HepG2 (cell line): ENCODE measurements around the gene ZNF584. TPM values are rescaled to one million over a fixed set of nuclear protein-coding genes. Genes with fewer than 3 reads are reported as not detected.

Experiments
- ATAC-seq: fragments of 200-7000 bp; cut with Tn5 transposase; 3 replicates; pipeline ENCODE4 v1.9.1; 2020; ENCODE audit warnings: mild to moderate bottlenecking, moderate library complexity
- BruUV-seq: library from RNA; stranded (reverse); fragments of 400-500 nt; replicated peaks from 2 replicates; lab custom pipeline; 2021; lab: Mats Ljungman, UMichigan
- CTCF ChIA-PET: fragments of 300-600 bp; formaldehyde crosslinking; extraction: SDS; loops from one replicate; lab custom pipeline; 2021; ENCODE audit warnings: low total read pairs, inconsistent platforms, low intra/inter-chr PET ratio; lab: Yijun Ruan, JAX
- POLR2A ChIA-PET: fragments of 350-600 bp; sonication (Branson Sonifier 250); formaldehyde crosslinking; loops from one replicate; lab custom pipeline; 2020; ENCODE audit warnings: antibody characterized with exemption, inconsistent platforms; lab: Yijun Ruan, JAX
- DNase-seq: peaks from one replicate; pipeline ENCODE4 v3.0.0-alpha.2; 2015; ENCODE audit warnings: low spot score
- FAIRE-seq: peaks from 3 replicates; lab custom pipeline; 2011; peaks lifted over from hg19 to GRCh38; lab: Jason Lieb, UNC
- H2AFZ ChIP-seq: one replicate; pipeline ENCODE4 v1.6.1; 2011; ENCODE audit warnings: low read length, inconsistent platforms
- H3K27ac ChIP-seq: fragments of 300-600 bp; 3 replicates; pipeline ENCODE4 v1.8.0; 2011; ENCODE audit warnings: mixed run types, mild to moderate bottlenecking, mixed read lengths, low read length, inconsistent platforms; ENCODE audit not compliant: insufficient read depth; ENCODE audit errors: extremely low read length
- H3K27me3 ChIP-seq, 2 experiments: fragments of 200-600 bp in 1 of 2; 2 replicates in 1 of 2; 3 replicates in 1 of 2; pipeline versions ENCODE4 v1.6.0 to v1.8.0; 2011; ENCODE audit warnings: low read length in 2 of 2, mild to moderate bottlenecking in 2 of 2, moderate library complexity in 2 of 2, inconsistent platforms in 1 of 2; ENCODE audit not compliant: insufficient read depth in 2 of 2, control insufficient read depth in 1 of 2
- H3K36me3 ChIP-seq, 2 experiments: fragments of 200-600 bp in 1 of 2; replicated peaks in 1 of 2; 2 replicates in 1 of 2; 3 replicates in 1 of 2; pipeline versions ENCODE4 v1.5.1 to v1.8.0; 2011; ENCODE audit warnings: low read length in 2 of 2, inconsistent platforms in 1 of 2; ENCODE audit not compliant: insufficient read depth in 2 of 2, control insufficient read depth in 1 of 2
- H3K4me1 ChIP-seq: 2 replicates; pipeline ENCODE4 v1.5.1; 2012; ENCODE audit warnings: low read length, inconsistent platforms; ENCODE audit not compliant: insufficient read depth
- H3K4me2 ChIP-seq: 2 replicates; pipeline ENCODE4 v1.6.0; 2011; ENCODE audit warnings: low read depth, low read length, inconsistent platforms
- H3K4me3 ChIP-seq, 3 experiments: fragments of 200-600 bp in 1 of 3; sonication (generic), shearing (Covaris generic) in 1 of 3; replicated peaks in 1 of 3; 2 replicates each; pipeline ENCODE4 v1.5.1; 2011 to 2016; ENCODE audit warnings: low read length in 3 of 3, inconsistent platforms in 2 of 3, low read depth in 2 of 3, mild to moderate bottlenecking in 2 of 3, control low read depth in 1 of 3, mixed read lengths in 1 of 3; ENCODE audit not compliant: insufficient read depth in 1 of 3
- H3K79me2 ChIP-seq: one replicate; pipeline ENCODE4 v1.6.1; 2011; ENCODE audit warnings: low read length, inconsistent platforms; ENCODE audit not compliant: insufficient read depth
- H3K9ac ChIP-seq: 2 replicates; pipeline ENCODE4 v1.6.0; 2011; ENCODE audit warnings: mild to moderate bottlenecking, low read depth, low read length, inconsistent platforms; ENCODE audit not compliant: insufficient read depth
- H3K9me3 ChIP-seq: 2 replicates; pipeline ENCODE4 v1.5.1; 2012; ENCODE audit warnings: mild to moderate bottlenecking, low read length
- H4K20me1 ChIP-seq: 2 replicates; pipeline ENCODE4 v1.6.0; 2011; ENCODE audit warnings: inconsistent platforms, mild to moderate bottlenecking, low read length, moderate library complexity; ENCODE audit not compliant: insufficient read depth
- BATF2 ChIP-seq: sonication (generic); formaldehyde crosslinking; IDR thresholded peaks from 2 replicates; pipeline ENCODE4 v1.8.0; 2022; ENCODE audit warnings: mild to moderate bottlenecking, missing genetic modification reagents, moderate library complexity
- RBM22 ChIP-seq: fragments of 200-400 bp; formaldehyde crosslinking; optimal IDR thresholded peaks from 2 replicates; pipeline ENCODE3; 2017; ENCODE audit warnings: mild to moderate bottlenecking, low read length, moderate library complexity
- SMARCE1 ChIP-seq: fragments of 450-650 bp; IDR thresholded peaks from 2 replicates; pipeline ENCODE4 v1.6.1; 2017; ENCODE audit warnings: borderline replicate concordance
- SUZ12 ChIP-seq: fragments of 150-350 bp; IDR thresholded peaks from 2 replicates; pipeline ENCODE4 v1.6.1; 2014; ENCODE audit warnings: low read depth, low read length
- ZBTB1 ChIP-seq: sonication (generic); formaldehyde crosslinking; IDR thresholded peaks from 2 replicates; pipeline ENCODE4 v1.4.0; 2020; ENCODE audit warnings: missing genetic modification reagents, borderline replicate concordance
- ZNF629 ChIP-seq: sonication (generic); formaldehyde crosslinking; conservative IDR thresholded peaks from 2 replicates; pipeline ENCODE4 v1.5.0; 2020; ENCODE audit warnings: missing genetic modification reagents
- ZNF670 ChIP-seq: sonication (generic); formaldehyde crosslinking; IDR thresholded peaks from 2 replicates; pipeline ENCODE4 v1.8.0; 2022; ENCODE audit warnings: mild to moderate bottlenecking, missing genetic modification reagents, borderline replicate concordance
- WGBS: methylation state at CpG from one replicate; pipeline ENCODE4 v1.1.6; 2017; ENCODE audit warnings: low lambda C conversion rate; 5-methylcytosine and 5-hydroxymethylcytosine counted together
- in situ Hi-C: cut with HindIII; loops from 2 replicates; pipeline ENCODE4 v1.10.0; 2017; ENCODE audit warnings: low pct_unique_long_range_greater_than_20kb; ENCODE audit not compliant: extremely low pct_ligation_motif_present
- intact Hi-C: fragments of 100-400 bp; cut with micrococcal nuclease; formaldehyde crosslinking; loops from one replicate; pipeline ENCODE4 v1.10.0; 2022; ENCODE audit not compliant: unreplicated experiment
- polyA plus RNA-seq, 8 experiments: library from polyadenylated mRNA; depleted of rRNA in 3 of 8; stranded (reverse) in 7 of 8; unstranded in 1 of 8; fragments of >200 nt; fragmentation: Illumina TruSeq in 4 of 8; extraction: Trizol in 4 of 8; gene quantifications; 2 replicates each; pipeline versions ENCODE4 v1.2.1 to v1.2.3, GENCODE V29; 2011 to 2016; ENCODE audit warnings: low read depth in 4 of 8, missing spikeins in 1 of 8, mixed read lengths in 1 of 8; ENCODE audit not compliant: insufficient read depth in 1 of 8
- total RNA-seq, 5 experiments: library from RNA; depleted of rRNA; stranded (reverse); fragments of >200 nt; fragmentation: Illumina TruSeq; extraction: Trizol; gene quantifications; 2 replicates each; pipeline ENCODE4 v1.2.3, GENCODE V29; 2016; ENCODE audit warnings: low read depth in 1 of 5
- TF ChIP-seq, protein P1 (sequence below): sonication (generic); formaldehyde crosslinking; IDR thresholded peaks from 2 replicates; pipeline ENCODE4 v1.4.0; 2020; ENCODE audit warnings: mild to moderate bottlenecking, missing genetic modification reagents

ZNF584 gene
- total and polyA plus RNA-seq, 2 of the 13 experiments (the other 11 are each of a cell fraction or from before 2014, with no cell fraction given) = 2.4 to 7.0 TPM

- peaks cover 37% of the 10 kb centered on the region for H3K4me1 ChIP-seq
- intact Hi-C loops = no loop called here
- no peak overlapping the region for H2AFZ ChIP-seq
- H3K4me2 ChIP-seq = no peak overlapping the region
- peaks cover 10% of the 10 kb centered on the region for H4K20me1 ChIP-seq
- H3K36me3 ChIP-seq = peaks cover 0 to 4% of the 10 kb centered on the region in 2 experiments; a peak in 2 of 5 replicates
- H3K9ac ChIP-seq = no peak overlapping the region
- ChIA-PET POLR2A (no interaction called here), CTCF (no interaction called here)
- H3K79me2 ChIP-seq = peaks cover 18% of the 10 kb centered on the region
- 100% methylated on average over 2 of the region's 6 CpGs for WGBS
- no peak overlapping the region for H3K4me3 ChIP-seq
- DNase-seq = no peak
- no peak for ATAC-seq
- H3K27ac ChIP-seq = no peak overlapping the region
- TF ChIP-seq ZNF670 = no peak
- no peak for TF ChIP-seq SUZ12
- TF ChIP-seq BATF2 (CRISPR knock-in tag) = no peak
- no peak for TF ChIP-seq ZBTB1
- TF ChIP-seq, protein P1, sequence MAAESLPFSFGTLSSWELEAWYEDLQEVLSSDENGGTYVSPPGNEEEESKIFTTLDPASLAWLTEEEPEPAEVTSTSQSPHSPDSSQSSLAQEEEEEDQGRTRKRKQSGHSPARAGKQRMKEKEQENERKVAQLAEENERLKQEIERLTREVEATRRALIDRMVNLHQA (CRISPR knock-in tag) = no peak
- TF ChIP-seq RBM22 = peak; percentile 42
- TF ChIP-seq SMARCE1 = no peak
- TF ChIP-seq ZNF629 (CRISPR knock-in tag) = no peak
- TF ChIP-seq, all 625 proteins: peak for 1
- no peaks in the 10 kb centered on the region; a peak in 1 of 5 replicates for H3K27me3 ChIP-seq
- in situ Hi-C loops = no loop called here
- H3K9me3 ChIP-seq = no peaks in the 10 kb centered on the region
- FAIRE-seq = no peak
- no TSS peak for BruUV-seq
These were observed 25.3 kb upstream of the ZNF584 start for GRCh38 chr19:58382997-58383603.
